ENCODE data around the gene KRTAP2-2. TPM values are rescaled to one million over a fixed set of nuclear protein-coding genes. Genes with fewer than 3 reads are reported as not detected.

KRTAP2-2 gene
- total and polyA plus RNA-seq, 2 of the 8 experiments (the other 6 are each of a cell fraction or from before 2014, with no cell fraction given) = not detected

DNA sequence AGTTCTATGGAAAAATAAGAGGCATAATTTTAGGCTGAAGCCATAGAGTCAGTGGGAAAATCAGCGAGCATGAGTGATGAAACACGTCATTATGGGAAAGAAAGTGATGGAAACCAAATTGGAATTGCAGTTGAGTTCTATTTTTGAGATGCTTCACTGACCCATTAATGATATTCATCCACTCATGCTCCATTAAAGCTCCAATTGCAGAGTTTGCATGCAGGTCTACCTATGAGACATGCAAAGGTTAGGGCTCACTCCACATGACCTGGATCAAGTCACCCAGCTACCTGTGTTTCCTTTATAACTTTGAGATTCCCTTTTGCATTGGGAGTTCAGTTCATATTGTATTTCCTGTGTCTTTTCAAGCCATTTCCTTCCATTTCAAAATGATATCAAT, 18.6 kb upstream of the KRTAP2-2 start:
- TF ChIP-seq JUN (IDR thresholded peaks at IDR 0.05; ENCODE audit: low read depth, low read length) (no peak), JUND (IDR thresholded peaks at IDR 0.05; ENCODE audit: low read length) (no peak), SIN3A (conservative IDR thresholded peaks at IDR 0.05 in 1 of 2, IDR thresholded peaks at IDR 0.05 in 1 of 2; ENCODE audit: low read depth in 1 of 2, low read length in 2 of 2) (no peak), NRF1 (IDR thresholded peaks at IDR 0.05; ENCODE audit: low read depth, low read length) (no peak), GTF2F1 (IDR thresholded peaks at IDR 0.05; ENCODE audit: borderline replicate concordance, low read depth, low read length) (no peak), SP2 (IDR thresholded peaks at IDR 0.05; ENCODE audit: low read length) (no peak), FOSL1 (IDR thresholded peaks at IDR 0.05; ENCODE audit: insufficient read depth, low read depth, low read length) (no peak)
- TF ChIP-seq, protein P1, sequence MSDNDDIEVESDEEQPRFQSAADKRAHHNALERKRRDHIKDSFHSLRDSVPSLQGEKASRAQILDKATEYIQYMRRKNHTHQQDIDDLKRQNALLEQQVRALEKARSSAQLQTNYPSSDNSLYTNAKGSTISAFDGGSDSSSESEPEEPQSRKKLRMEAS (IDR thresholded peaks at IDR 0.05) = no peak
- no peak overlapping the region for H3K18ac ChIP-seq (ENCODE audit: extremely low read depth, low read length)
- H2AK5ac ChIP-seq (ENCODE audit: low read depth, low read length) = no peak overlapping the region
- H2BK120ac ChIP-seq (replicated peaks; ENCODE audit: low read depth, low read length) = no peak overlapping the region
- H4K5ac ChIP-seq (ENCODE audit: insufficient read length, low read depth, low read length) = no peak overlapping the region
- H3K23me2 ChIP-seq (ENCODE audit: low read depth, low read length) = no peaks in the 10 kb centered on the region
- ChIA-PET CTCF (ENCODE audit: partially characterized antibody) (interaction anchor here (1.5 kb wide), 1 partner anchor 164 kb away, joined by 4 read pairs; no protein-coding TSS in a partner anchor), POLR2A (ENCODE audit: partially characterized antibody) (no interaction called here)
- no peak overlapping the region for H3K56ac ChIP-seq (replicated peaks; ENCODE audit: insufficient read length, low read depth, low read length)
- no peaks in the 10 kb centered on the region for H4K20me1 ChIP-seq (replicated peaks in 1 of 2; ENCODE audit: control insufficient read depth in 1 of 2, insufficient read depth in 2 of 2, low read length in 2 of 2)
- no peak overlapping the region for H4K8ac ChIP-seq (ENCODE audit: extremely low read depth, insufficient read depth, low read length)
- no peaks in the 10 kb centered on the region for H3K36me3 ChIP-seq (ENCODE audit: control insufficient read depth in 2 of 4, insufficient read depth in 4 of 4, low read length in 3 of 4)
- no peak for FAIRE-seq
- H2BK5ac ChIP-seq (ENCODE audit: low read depth, low read length) = no peak overlapping the region
- H3K4me3 ChIP-seq (ENCODE audit: extremely low read depth in 1 of 4, insufficient read depth in 2 of 4, low read depth in 3 of 4, low read length in 4 of 4) = no peak overlapping the region
- no peak for DNase-seq (ENCODE audit: low read depth in 1 of 2, low spot score in 2 of 2)
- H2BK20ac ChIP-seq (ENCODE audit: low read length) = no peak overlapping the region
- WGBS, 2 experiments (ENCODE audit: extremely low coverage in 1 of 2, insufficient coverage in 1 of 2, insufficient read length in 1 of 2, insufficient replicate concordance in 2 of 2, low coverage in 1 of 2, low lambda C conversion rate in 2 of 2, missing lambda C conversion rate in 1 of 2) = 90% methylated on average over 2 of the region's 2 CpGs; no CpG with 5 or more reads in 1 of the 2 experiments
- no peak overlapping the region for H2AFZ ChIP-seq (ENCODE audit: low read length)
- no peak overlapping the region for H4K91ac ChIP-seq (replicated peaks; ENCODE audit: insufficient read length, low read length)
- H3K4me2 ChIP-seq (ENCODE audit: insufficient read depth in 1 of 2, low read depth in 2 of 2, low read length in 2 of 2) = no peak overlapping the region
- no peaks in the 10 kb centered on the region for H3K27me3 ChIP-seq (replicated peaks in 1 of 4; ENCODE audit: control insufficient read depth in 3 of 4, extremely low read depth in 1 of 4, insufficient read depth in 3 of 4, low read length in 3 of 4)
- no peak overlapping the region for H3K23ac ChIP-seq (ENCODE audit: insufficient read length)
- no peak overlapping the region for H2BK15ac ChIP-seq (ENCODE audit: low read length)
- H3K9me3 ChIP-seq (ENCODE audit: insufficient read depth in 2 of 2, low read depth in 1 of 2, low read length in 1 of 2) = no peaks in the 10 kb centered on the region
- no peaks in the 10 kb centered on the region for H3K4me1 ChIP-seq (replicated peaks in 1 of 4; ENCODE audit: control insufficient read depth in 3 of 4, insufficient read depth in 4 of 4, low read length in 3 of 4)
- H3K79me1 ChIP-seq (ENCODE audit: low read depth, low read length) = no peaks in the 10 kb centered on the region
- H2BK12ac ChIP-seq (ENCODE audit: low read depth, low read length) = no peak overlapping the region
- H3K27ac ChIP-seq (ENCODE audit: low read depth, low read length) = no peak overlapping the region
- no peak overlapping the region for H3K4ac ChIP-seq (replicated peaks; ENCODE audit: insufficient read length, low read depth, low read length)
- H3K14ac ChIP-seq (ENCODE audit: insufficient read length) = no peak overlapping the region
- no peak overlapping the region for H3K9ac ChIP-seq (replicated peaks in 1 of 4; ENCODE audit: extremely low read depth in 1 of 4, low read depth in 3 of 4, low read length in 3 of 4)
- no peaks in the 10 kb centered on the region for H3K79me2 ChIP-seq (ENCODE audit: control insufficient read depth in 1 of 2, insufficient read depth in 2 of 2, low read length in 2 of 2)

Data from H1 (cell line).